K562 (cell line): ENCODE results near the gene TMEM203. TPM values are rescaled to one million over a fixed set of nuclear protein-coding genes. Genes with fewer than 3 reads are reported as not detected.

Experiments used
- FOXK2 ChIP-seq, 2 experiments: fragments of 450-650 bp; IDR thresholded peaks in 1 of 2; conservative IDR thresholded peaks in 1 of 2; 2 replicates each; pipeline ENCODE4 v1.6.1; 2016; ENCODE audit warnings: low read depth in 2 of 2, mild to moderate bottlenecking in 1 of 2
- KDM4B ChIP-seq, 2 experiments: fragments of 450-650 bp in 1 of 2; sonication (generic) in 1 of 2; IDR thresholded peaks; 2 replicates each; pipeline ENCODE4 v1.6.1; 2016 to 2017; ENCODE audit warnings: borderline replicate concordance in 2 of 2, antibody characterized with exemption in 1 of 2, low read depth in 1 of 2, mild to moderate bottlenecking in 1 of 2
- NFIX ChIP-seq: fragments of 250-450 bp; sonication (Bioruptor Pico); IDR thresholded peaks from 2 replicates; pipeline ENCODE4 v1.4.0; 2020; ENCODE audit warnings: low read depth, mild to moderate bottlenecking, moderate library complexity
- PHF20 ChIP-seq: fragments of 450-650 bp; IDR thresholded peaks from 2 replicates; pipeline ENCODE4 v1.6.1; 2018; ENCODE audit not compliant: partially characterized antibody
- POLR2AphosphoS2 ChIP-seq: IDR thresholded peaks from 2 replicates; pipeline ENCODE4 v1.6.1; 2012; ENCODE audit warnings: low read length, improper control_type of control experiment
- XRCC4 ChIP-seq: IDR thresholded peaks from one replicate; pipeline ENCODE4 v1.6.1; 2011; ENCODE audit not compliant: insufficient read depth, insufficient read length; ENCODE audit errors: extremely low read depth
- polyA plus RNA-seq, 8 experiments: library from polyadenylated mRNA; depleted of rRNA in 4 of 8; stranded (reverse) in 5 of 8; unstranded in 3 of 8; fragments of >200 nt; fragmentation: Nextera tagmentation in 2 of 8; fragmentation: Illumina TruSeq in 1 of 8; extraction: Ambion mirVana in 2 of 8; extraction: Trizol in 1 of 8; gene quantifications; 2 replicates each; pipeline versions ENCODE4 v1.2.1 to v1.2.3, GENCODE V29; 2011 to 2014; ENCODE audit warnings: inconsistent platforms in 1 of 8, missing spikeins in 1 of 8
- total RNA-seq, 7 experiments: library from RNA; depleted of rRNA in 6 of 7; stranded (reverse); fragments of >200 nt in 6 of 7; fragmentation: Illumina TruSeq in 2 of 7; extraction: Trizol in 2 of 7; gene quantifications; 2 replicates each; pipeline versions ENCODE4 v1.2.1 to v1.2.3, GENCODE V29; 2011 to 2021; ENCODE audit warnings: low replicate concordance in 1 of 7
- TF ChIP-seq, protein P1 (sequence below), 2 experiments: fragments of 450-650 bp; conservative IDR thresholded peaks; 2 replicates each; pipeline ENCODE4 v1.6.1; 2017; ENCODE audit warnings: mild to moderate bottlenecking in 2 of 2, moderate library complexity in 2 of 2
- TF ChIP-seq, protein P2 (sequence below): fragments of 200-800 bp; sonication (Bioruptor generic); IDR thresholded peaks from 2 replicates; pipeline ENCODE4 v1.6.1; 2017; ENCODE audit warnings: missing genetic modification characterization, missing compliant biosample characterization
- TF ChIP-seq, protein P3 (sequence below): fragments of 200-800 bp; sonication (Bioruptor generic); IDR thresholded peaks from 2 replicates; pipeline ENCODE4 v1.6.1; 2016; ENCODE audit warnings: missing genetic modification characterization, missing compliant biosample characterization
- TF ChIP-seq, protein P4 (sequence below), 3 experiments: fragments of 200-800 bp in 1 of 3; fragments of 250-450 bp in 1 of 3; fragments of 450-650 bp in 1 of 3; sonication (Bioruptor Pico) in 1 of 3; sonication (Bioruptor generic) in 1 of 3; formaldehyde crosslinking in 1 of 3; IDR thresholded peaks; 2 replicates each; pipeline versions ENCODE4 v1.6.1 to v1.8.0; 2016 to 2022; ENCODE audit warnings: mild to moderate bottlenecking in 2 of 3, missing genetic modification characterization in 2 of 3, missing compliant biosample characterization in 1 of 3, moderate library complexity in 1 of 3
- TF ChIP-seq, protein P5 (sequence below): fragments of 450-650 bp; formaldehyde crosslinking; IDR thresholded peaks from 2 replicates; pipeline ENCODE4 v1.4.0; 2020; ENCODE audit warnings: mild to moderate bottlenecking, moderate library complexity

The TMEM203 gene
- total and polyA plus RNA-seq, 9 of the 15 experiments (the other 6 are each of a cell fraction or from before 2014, with no cell fraction given) = 8.8 to 59.5 (median 37.6) TPM

DNA sequence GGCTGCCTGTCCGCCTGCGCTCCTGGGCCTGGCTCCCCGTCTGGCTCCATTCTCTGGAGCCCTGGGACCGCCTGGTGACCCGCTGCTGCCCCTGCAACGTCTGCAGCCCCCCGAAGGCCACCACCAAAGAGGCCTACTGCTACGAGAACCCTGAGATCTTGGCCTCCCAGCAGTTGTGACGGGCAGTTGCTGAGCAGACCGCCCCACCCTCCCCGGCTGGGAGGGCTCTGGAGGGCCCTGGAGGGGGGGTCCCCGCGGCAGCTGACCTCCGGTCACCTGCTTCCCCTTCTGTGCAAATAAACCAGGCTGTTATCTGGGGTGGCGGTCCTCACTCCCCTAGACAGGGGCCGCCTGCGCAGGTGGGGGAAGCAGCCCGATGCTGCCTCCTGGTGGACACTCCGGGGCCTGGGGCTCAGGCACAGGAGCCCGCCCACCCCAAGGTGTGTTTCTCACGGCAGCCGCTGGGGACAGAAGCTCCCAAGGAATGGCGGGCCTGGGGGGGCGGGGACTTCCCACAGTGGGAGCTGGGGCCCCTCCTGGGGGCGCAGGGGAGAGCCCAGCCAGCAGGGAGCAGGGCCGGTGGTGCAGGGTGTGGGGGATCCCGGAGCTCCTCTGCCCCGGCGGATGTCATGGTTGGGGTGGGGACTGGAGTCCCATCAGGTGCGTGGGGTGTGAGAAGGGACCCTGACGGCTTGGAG, 30.9 kb upstream of the TMEM203 start (continued):
- TF ChIP-seq, protein P1, sequence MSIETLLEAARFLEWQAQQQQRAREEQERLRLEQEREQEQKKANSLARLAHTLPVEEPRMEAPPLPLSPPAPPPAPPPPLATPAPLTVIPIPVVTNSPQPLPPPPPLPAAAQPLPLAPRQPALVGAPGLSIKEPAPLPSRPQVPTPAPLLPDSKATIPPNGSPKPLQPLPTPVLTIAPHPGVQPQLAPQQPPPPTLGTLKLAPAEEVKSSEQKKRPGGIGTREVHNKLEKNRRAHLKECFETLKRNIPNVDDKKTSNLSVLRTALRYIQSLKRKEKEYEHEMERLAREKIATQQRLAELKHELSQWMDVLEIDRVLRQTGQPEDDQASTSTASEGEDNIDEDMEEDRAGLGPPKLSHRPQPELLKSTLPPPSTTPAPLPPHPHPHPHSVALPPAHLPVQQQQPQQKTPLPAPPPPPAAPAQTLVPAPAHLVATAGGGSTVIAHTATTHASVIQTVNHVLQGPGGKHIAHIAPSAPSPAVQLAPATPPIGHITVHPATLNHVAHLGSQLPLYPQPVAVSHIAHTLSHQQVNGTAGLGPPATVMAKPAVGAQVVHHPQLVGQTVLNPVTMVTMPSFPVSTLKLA (conservative IDR thresholded peaks at IDR 0.05) = no peak
- TF ChIP-seq, protein P2, sequence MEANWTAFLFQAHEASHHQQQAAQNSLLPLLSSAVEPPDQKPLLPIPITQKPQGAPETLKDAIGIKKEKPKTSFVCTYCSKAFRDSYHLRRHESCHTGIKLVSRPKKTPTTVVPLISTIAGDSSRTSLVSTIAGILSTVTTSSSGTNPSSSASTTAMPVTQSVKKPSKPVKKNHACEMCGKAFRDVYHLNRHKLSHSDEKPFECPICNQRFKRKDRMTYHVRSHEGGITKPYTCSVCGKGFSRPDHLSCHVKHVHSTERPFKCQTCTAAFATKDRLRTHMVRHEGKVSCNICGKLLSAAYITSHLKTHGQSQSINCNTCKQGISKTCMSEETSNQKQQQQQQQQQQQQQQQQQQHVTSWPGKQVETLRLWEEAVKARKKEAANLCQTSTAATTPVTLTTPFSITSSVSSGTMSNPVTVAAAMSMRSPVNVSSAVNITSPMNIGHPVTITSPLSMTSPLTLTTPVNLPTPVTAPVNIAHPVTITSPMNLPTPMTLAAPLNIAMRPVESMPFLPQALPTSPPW (CRISPR knock-in tag) = no peak
- TF ChIP-seq XRCC4 (no peak), FOXK2 (conservative IDR thresholded peaks at IDR 0.05 in 1 of 2, IDR thresholded peaks at IDR 0.05 in 1 of 2; ENCODE audit: low read depth in 2 of 2) (peak in 1 of 2 experiments; percentile 37; a peak in 2 of 4 replicates), KDM4B (IDR thresholded peaks at IDR 0.05; ENCODE audit: borderline replicate concordance in 2 of 2, low read depth in 1 of 2) (0 out of 4 replicates have a peak, but pooled peaks of 1 of the 2 experiments have one; percentile 53), NFIX (no peak), POLR2AphosphoS2 (no peak), PHF20 (no peak)
- TF ChIP-seq, protein P3, sequence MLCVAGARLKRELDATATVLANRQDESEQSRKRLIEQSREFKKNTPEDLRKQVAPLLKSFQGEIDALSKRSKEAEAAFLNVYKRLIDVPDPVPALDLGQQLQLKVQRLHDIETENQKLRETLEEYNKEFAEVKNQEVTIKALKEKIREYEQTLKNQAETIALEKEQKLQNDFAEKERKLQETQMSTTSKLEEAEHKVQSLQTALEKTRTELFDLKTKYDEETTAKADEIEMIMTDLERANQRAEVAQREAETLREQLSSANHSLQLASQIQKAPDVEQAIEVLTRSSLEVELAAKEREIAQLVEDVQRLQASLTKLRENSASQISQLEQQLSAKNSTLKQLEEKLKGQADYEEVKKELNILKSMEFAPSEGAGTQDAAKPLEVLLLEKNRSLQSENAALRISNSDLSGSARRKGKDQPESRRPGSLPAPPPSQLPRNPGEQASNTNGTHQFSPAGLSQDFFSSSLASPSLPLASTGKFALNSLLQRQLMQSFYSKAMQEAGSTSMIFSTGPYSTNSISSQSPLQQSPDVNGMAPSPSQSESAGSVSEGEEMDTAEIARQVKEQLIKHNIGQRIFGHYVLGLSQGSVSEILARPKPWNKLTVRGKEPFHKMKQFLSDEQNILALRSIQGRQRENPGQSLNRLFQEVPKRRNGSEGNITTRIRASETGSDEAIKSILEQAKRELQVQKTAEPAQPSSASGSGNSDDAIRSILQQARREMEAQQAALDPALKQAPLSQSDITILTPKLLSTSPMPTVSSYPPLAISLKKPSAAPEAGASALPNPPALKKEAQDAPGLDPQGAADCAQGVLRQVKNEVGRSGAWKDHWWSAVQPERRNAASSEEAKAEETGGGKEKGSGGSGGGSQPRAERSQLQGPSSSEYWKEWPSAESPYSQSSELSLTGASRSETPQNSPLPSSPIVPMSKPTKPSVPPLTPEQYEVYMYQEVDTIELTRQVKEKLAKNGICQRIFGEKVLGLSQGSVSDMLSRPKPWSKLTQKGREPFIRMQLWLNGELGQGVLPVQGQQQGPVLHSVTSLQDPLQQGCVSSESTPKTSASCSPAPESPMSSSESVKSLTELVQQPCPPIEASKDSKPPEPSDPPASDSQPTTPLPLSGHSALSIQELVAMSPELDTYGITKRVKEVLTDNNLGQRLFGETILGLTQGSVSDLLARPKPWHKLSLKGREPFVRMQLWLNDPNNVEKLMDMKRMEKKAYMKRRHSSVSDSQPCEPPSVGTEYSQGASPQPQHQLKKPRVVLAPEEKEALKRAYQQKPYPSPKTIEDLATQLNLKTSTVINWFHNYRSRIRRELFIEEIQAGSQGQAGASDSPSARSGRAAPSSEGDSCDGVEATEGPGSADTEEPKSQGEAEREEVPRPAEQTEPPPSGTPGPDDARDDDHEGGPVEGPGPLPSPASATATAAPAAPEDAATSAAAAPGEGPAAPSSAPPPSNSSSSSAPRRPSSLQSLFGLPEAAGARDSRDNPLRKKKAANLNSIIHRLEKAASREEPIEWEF = no peak
- TF ChIP-seq, protein P4, sequence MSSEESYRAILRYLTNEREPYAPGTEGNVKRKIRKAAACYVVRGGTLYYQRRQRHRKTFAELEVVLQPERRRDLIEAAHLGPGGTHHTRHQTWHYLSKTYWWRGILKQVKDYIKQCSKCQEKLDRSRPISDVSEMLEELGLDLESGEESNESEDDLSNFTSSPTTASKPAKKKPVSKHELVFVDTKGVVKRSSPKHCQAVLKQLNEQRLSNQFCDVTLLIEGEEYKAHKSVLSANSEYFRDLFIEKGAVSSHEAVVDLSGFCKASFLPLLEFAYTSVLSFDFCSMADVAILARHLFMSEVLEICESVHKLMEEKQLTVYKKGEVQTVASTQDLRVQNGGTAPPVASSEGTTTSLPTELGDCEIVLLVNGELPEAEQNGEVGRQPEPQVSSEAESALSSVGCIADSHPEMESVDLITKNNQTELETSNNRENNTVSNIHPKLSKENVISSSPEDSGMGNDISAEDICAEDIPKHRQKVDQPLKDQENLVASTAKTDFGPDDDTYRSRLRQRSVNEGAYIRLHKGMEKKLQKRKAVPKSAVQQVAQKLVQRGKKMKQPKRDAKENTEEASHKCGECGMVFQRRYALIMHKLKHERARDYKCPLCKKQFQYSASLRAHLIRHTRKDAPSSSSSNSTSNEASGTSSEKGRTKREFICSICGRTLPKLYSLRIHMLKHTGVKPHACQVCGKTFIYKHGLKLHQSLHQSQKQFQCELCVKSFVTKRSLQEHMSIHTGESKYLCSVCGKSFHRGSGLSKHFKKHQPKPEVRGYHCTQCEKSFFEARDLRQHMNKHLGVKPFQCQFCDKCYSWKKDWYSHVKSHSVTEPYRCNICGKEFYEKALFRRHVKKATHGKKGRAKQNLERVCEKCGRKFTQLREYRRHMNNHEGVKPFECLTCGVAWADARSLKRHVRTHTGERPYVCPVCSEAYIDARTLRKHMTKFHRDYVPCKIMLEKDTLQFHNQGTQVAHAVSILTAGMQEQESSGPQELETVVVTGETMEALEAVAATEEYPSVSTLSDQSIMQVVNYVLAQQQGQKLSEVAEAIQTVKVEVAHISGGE (CRISPR knock-in tag; IDR thresholded peaks at IDR 0.05) = no peak
- TF ChIP-seq, protein P5, sequence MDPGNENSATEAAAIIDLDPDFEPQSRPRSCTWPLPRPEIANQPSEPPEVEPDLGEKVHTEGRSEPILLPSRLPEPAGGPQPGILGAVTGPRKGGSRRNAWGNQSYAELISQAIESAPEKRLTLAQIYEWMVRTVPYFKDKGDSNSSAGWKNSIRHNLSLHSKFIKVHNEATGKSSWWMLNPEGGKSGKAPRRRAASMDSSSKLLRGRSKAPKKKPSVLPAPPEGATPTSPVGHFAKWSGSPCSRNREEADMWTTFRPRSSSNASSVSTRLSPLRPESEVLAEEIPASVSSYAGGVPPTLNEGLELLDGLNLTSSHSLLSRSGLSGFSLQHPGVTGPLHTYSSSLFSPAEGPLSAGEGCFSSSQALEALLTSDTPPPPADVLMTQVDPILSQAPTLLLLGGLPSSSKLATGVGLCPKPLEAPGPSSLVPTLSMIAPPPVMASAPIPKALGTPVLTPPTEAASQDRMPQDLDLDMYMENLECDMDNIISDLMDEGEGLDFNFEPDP (CRISPR knock-in tag) = no peak
